Adrenal gland (tissue), 12 donors: ENCODE results near the gene ASAP2. TPM values are rescaled to one million over a fixed set of nuclear protein-coding genes. Genes with fewer than 3 reads are reported as not detected.

ENCODE experiments used
- DNase-seq, 7 donors: peaks; one replicate each; pipeline ENCODE4 v3.0.0-alpha.2; 2019 to 2020
- H3K27ac ChIP-seq, 5 donors: fragments of 200-600 bp; sonication (generic) in 4 of 5; 1 replicate in 3 of 5; 2 replicates in 2 of 5; pipeline versions ENCODE4 v1.5.1 to v1.8.0; 2016 to 2020; ENCODE audit warnings: mild to moderate bottlenecking in 1 of 5
- H3K27me3 ChIP-seq: fragments of 200-600 bp; 2 replicates; pipeline ENCODE4 v1.8.0; 2021
- H3K36me3 ChIP-seq, 2 donors: fragments of 200-600 bp; replicated peaks in 1 of 2; 1 replicate in 1 of 2; 2 replicates in 1 of 2; pipeline versions ENCODE4 v1.5.1 to v1.8.0; 2018 to 2022
- H3K4me1 ChIP-seq, 2 donors: fragments of 200-600 bp; replicated peaks in 1 of 2; 1 replicate in 1 of 2; 2 replicates in 1 of 2; pipeline versions ENCODE4 v1.5.1 to v1.8.0; 2018 to 2021
- H3K4me3 ChIP-seq, 4 donors: fragments of 200-600 bp; sonication (generic) in 3 of 4; one replicate each; pipeline ENCODE4 v1.5.1; 2016 to 2018
- H3K9me3 ChIP-seq, 3 donors: fragments of 200-600 bp; sonication (generic) in 1 of 3; replicated peaks in 1 of 3; 1 replicate in 2 of 3; 2 replicates in 1 of 3; pipeline versions ENCODE4 v1.5.1 to v1.8.0; 2016 to 2021
- CTCF ChIP-seq, 6 experiments: fragments of 450-650 bp in 4 of 6; fragments of 200-600 bp in 2 of 6; sonication (generic) in 1 of 6; IDR thresholded peaks; 1 replicate in 5 of 6; 2 replicates in 1 of 6; pipeline versions ENCODE4 v1.5.1 to v1.8.0; 2016 to 2021; ENCODE audit warnings: antibody characterized with exemption in 6 of 6, mild to moderate bottlenecking in 2 of 6, moderate library complexity in 1 of 6
- POLR2A ChIP-seq, 2 donors: fragments of 450-650 bp; IDR thresholded peaks; one replicate each; pipeline ENCODE4 v1.6.1; 2017; ENCODE audit warnings: antibody characterized with exemption in 2 of 2, mild to moderate bottlenecking in 2 of 2, moderate library complexity in 1 of 2
- WGBS, 4 donors: extraction: QIAGEN DNeasy Blood & Tissue Kit in 2 of 4; methylation state at CpG; one replicate each; pipeline versions ENCODE4 v1.1.5 to v1.1.7; 2013 to 2017; 5-methylcytosine and 5-hydroxymethylcytosine counted together
- intact Hi-C, 2 donors: fragments of 100-400 bp; cut with DNase I; formaldehyde crosslinking; loops; one replicate each; pipeline versions ENCODE4 v1.14.1 to v1.15.0; 2022 to 2023
- polyA plus RNA-seq, 3 donors: library from polyadenylated mRNA; stranded (reverse); fragments of 200-250 nt in 2 of 3; fragments of 350-450 nt in 1 of 3; fragmentation: Illumina TruSeq in 1 of 3; extraction: RNeasy Lipid Tissue Mini Kit (QIAGEN cat#74804) in 1 of 3; gene quantifications; one replicate each; pipeline ENCODE4 v1.2.3, GENCODE V29; 2013 to 2014
- total RNA-seq, 9 donors: library from RNA; depleted of rRNA in 4 of 9; stranded (reverse); fragments of >200 nt in 4 of 9; fragments of 120-200 nt in 1 of 9; fragmentation: NEBNext Ultra II Directional in 1 of 9; extraction: Animal tissue kit (Norgen Biotek cat#: 25700) in 1 of 9; gene quantifications; one replicate each; pipeline versions ENCODE4 v1.1.0 to v1.2.4, GENCODE V29; 2013 to 2023
- donor health status: healthy with polysubstance abuse.
- donor health status: Bipolar disorder and iron deficiency.
- donor health status: DM: yes; HTN: yes; CAD: no.
- donor health status: DM: no; HTN: no; CAD: no.
- donor health status: DM: no; HTN: no; CAD: no.
- donor health status: DM: yes; HTN: yes; CAD: no.

Gene ASAP2
- total and polyA plus RNA-seq, 12 donors, result 5.4 to 12.9 (median 7.7) TPM

- Histone ChIP-seq H3K9me3 (no peaks in the 10 kb centered on the region), H3K27me3 (no peaks in the 10 kb centered on the region), H3K36me3 (no peaks in the 10 kb centered on the region), H3K27ac (no peak overlapping the region), H3K4me3 (no peak overlapping the region), H3K4me1 (no peaks in the 10 kb centered on the region)
- 90 to 92% (median 91%) methylated on average over 7 of the region's 7 CpGs for WGBS, 4 donors
- TF ChIP-seq POLR2A (IDR thresholded peaks at IDR 0.05) (no peak), CTCF (IDR thresholded peaks at IDR 0.05) (no peak)
- DNase-seq, result no peak
- intact Hi-C loops, result no loop called here
Observed at GRCh38 chr2:9217838-9218770, 11.5 kb downstream of the ASAP2 start.

- intact Hi-C loops, result no loop called here
- Histone ChIP-seq H3K4me1 (peaks cover 0 to 3% of the 10 kb centered on the region in 2 donors), H3K9me3 (no peaks in the 10 kb centered on the region), H3K4me3 (no peak overlapping the region), H3K36me3 (no peaks in the 10 kb centered on the region), H3K27ac (no peak overlapping the region), H3K27me3 (no peaks in the 10 kb centered on the region)
- DNase-seq, result no peak
- 48 to 62% (median 54%) methylated on average over 4 of the region's 4 CpGs for WGBS, 4 donors
- TF ChIP-seq POLR2A (IDR thresholded peaks at IDR 0.05), result no peak
Observed at GRCh38 chr2:9219027-9219445, 12.4 kb downstream of the ASAP2 start.

- peaks cover 0 to 3% of the 10 kb centered on the region in 2 donors for H3K4me1 ChIP-seq
- H3K36me3 ChIP-seq, result no peaks in the 10 kb centered on the region
- no peak overlapping the region for H3K27ac ChIP-seq
- intact Hi-C loops, result no loop called here
- no peak overlapping the region for H3K4me3 ChIP-seq
- TF ChIP-seq CTCF (IDR thresholded peaks at IDR 0.05) (no peak), POLR2A (IDR thresholded peaks at IDR 0.05) (no peak)
- DNase-seq, result no peak
- no peaks in the 10 kb centered on the region for H3K9me3 ChIP-seq
- no peaks in the 10 kb centered on the region for H3K27me3 ChIP-seq
Observed at GRCh38 chr2:9220201-9220600, 13.6 kb downstream of the ASAP2 start.

- Histone ChIP-seq H3K9me3 (no peaks in the 10 kb centered on the region), H3K4me1 (peaks cover 0 to 3% of the 10 kb centered on the region in 2 donors), H3K27ac (no peak overlapping the region), H3K27me3 (no peaks in the 10 kb centered on the region), H3K36me3 (no peaks in the 10 kb centered on the region), H3K4me3 (no peak overlapping the region)
- 33 to 58% (median 42%) methylated on average over 1 of the region's 1 CpG for WGBS, 4 donors
- TF ChIP-seq CTCF (IDR thresholded peaks at IDR 0.05) (no peak), POLR2A (IDR thresholded peaks at IDR 0.05) (no peak)
- no peak for DNase-seq
- intact Hi-C loops, result no loop called here
Observed at GRCh38 chr2:9221223-9221622, 14.6 kb downstream of the ASAP2 start.
